ENCODE measurements around the gene RXFP2. TPM values are rescaled to one million over a fixed set of nuclear protein-coding genes. Genes with fewer than 3 reads are reported as not detected.
A peak's percentile ranks its signal among the peaks of the same experiment; 100 is the strongest.

Gene RXFP2
- not detected for total RNA-seq

- Mint-ChIP-seq H3K4me3 (no peak within 1 kb of the TSS), H3K4me1 (peaks cover 2% of the 10 kb centered on the region), H3K27me3 (peaks cover 20% of the 10 kb centered on the region), H3K36me3 (no peaks in the 10 kb centered on the region), H3K9me3 (no peaks in the 10 kb centered on the region), H3K27ac (no peak within 1 kb of the TSS)
- no peak for DNase-seq
These were observed at the start of gene RXFP2 for GRCh38 chr13:31739226-31739625. Gene RXFP2 (plus strand): TSS chr13:31739526. CDS start chr13:31739613, 87 bp downstream.

- H3K27me3 Mint-ChIP-seq: no peaks in the 10 kb centered on the region
- no peak overlapping the region for H3K27ac Mint-ChIP-seq
- no peaks in the 10 kb centered on the region for H3K36me3 Mint-ChIP-seq
- H3K4me3 Mint-ChIP-seq: no peak overlapping the region
- H3K9me3 Mint-ChIP-seq: peaks cover 7% of the 10 kb centered on the region
- no peak for DNase-seq
- H3K4me1 Mint-ChIP-seq: no peaks in the 10 kb centered on the region
These were observed 42.0 kb upstream of the RXFP2 start for GRCh38 chr13:31697290-31697689.

GRCh38 chr13:31699650-31700049, 39.7 kb upstream of the RXFP2 start:
- Mint-ChIP-seq H3K9me3 (peaks cover 2% of the 10 kb centered on the region), H3K4me3 (no peak overlapping the region), H3K36me3 (no peaks in the 10 kb centered on the region), H3K27me3 (no peaks in the 10 kb centered on the region), H3K27ac (no peak overlapping the region), H3K4me1 (no peaks in the 10 kb centered on the region)
- no peak for DNase-seq

GRCh38 chr13:31703780-31704179, 35.5 kb upstream of the RXFP2 start:
- Mint-ChIP-seq H3K27me3 (peaks cover 9% of the 10 kb centered on the region), H3K9me3 (peaks cover 2% of the 10 kb centered on the region), H3K36me3 (no peaks in the 10 kb centered on the region), H3K4me3 (no peak overlapping the region), H3K27ac (no peak overlapping the region), H3K4me1 (no peaks in the 10 kb centered on the region)
- no peak for DNase-seq

- Mint-ChIP-seq H3K4me3 (no peak overlapping the region), H3K27me3 (peaks cover 9% of the 10 kb centered on the region), H3K9me3 (no peaks in the 10 kb centered on the region), H3K4me1 (no peaks in the 10 kb centered on the region), H3K36me3 (no peaks in the 10 kb centered on the region), H3K27ac (no peak overlapping the region)
- DNase-seq: no peak
These were observed 33.2 kb upstream of the RXFP2 start for GRCh38 chr13:31706105-31706504.

GRCh38 chr13:31717583-31717982, 21.7 kb upstream of the RXFP2 start:
- no peaks in the 10 kb centered on the region for H3K36me3 Mint-ChIP-seq
- H3K4me3 Mint-ChIP-seq: no peak overlapping the region
- H3K4me1 Mint-ChIP-seq: no peaks in the 10 kb centered on the region
- peaks cover 7% of the 10 kb centered on the region for H3K27me3 Mint-ChIP-seq
- no peak overlapping the region for H3K27ac Mint-ChIP-seq
- no peaks in the 10 kb centered on the region for H3K9me3 Mint-ChIP-seq
- DNase-seq: no peak

GRCh38 chr13:31719214-31719613, 20.1 kb upstream of the RXFP2 start:
- H3K9me3 Mint-ChIP-seq: no peaks in the 10 kb centered on the region
- H3K27me3 Mint-ChIP-seq: peaks cover 7% of the 10 kb centered on the region
- no peak for DNase-seq
- H3K4me3 Mint-ChIP-seq: no peak overlapping the region
- H3K27ac Mint-ChIP-seq: no peak overlapping the region
- H3K4me1 Mint-ChIP-seq: no peaks in the 10 kb centered on the region
- H3K36me3 Mint-ChIP-seq: no peaks in the 10 kb centered on the region

GRCh38 chr13:31722673-31723072, 16.7 kb upstream of the RXFP2 start:
- H3K4me3 Mint-ChIP-seq: no peak overlapping the region
- no peaks in the 10 kb centered on the region for H3K36me3 Mint-ChIP-seq
- H3K27me3 Mint-ChIP-seq: peaks cover 6% of the 10 kb centered on the region
- H3K4me1 Mint-ChIP-seq: no peaks in the 10 kb centered on the region
- H3K27ac Mint-ChIP-seq: no peak overlapping the region
- H3K9me3 Mint-ChIP-seq: no peaks in the 10 kb centered on the region
- no peak for DNase-seq

- no peaks in the 10 kb centered on the region for H3K4me1 Mint-ChIP-seq
These were observed 13.5 kb upstream of the RXFP2 start for GRCh38 chr13:31725841-31726240.

GRCh38 chr13:31731921-31732320, 7.4 kb upstream of the RXFP2 start:
- no peak overlapping the region for H3K4me3 Mint-ChIP-seq
- peaks cover 18% of the 10 kb centered on the region for H3K27me3 Mint-ChIP-seq
- H3K9me3 Mint-ChIP-seq: no peaks in the 10 kb centered on the region

More at GRCh38 chr13:31725841-31726240, 13.5 kb upstream of the RXFP2 start:
- Mint-ChIP-seq H3K9me3 (no peaks in the 10 kb centered on the region), H3K36me3 (no peaks in the 10 kb centered on the region), H3K4me3 (no peak overlapping the region), H3K27ac (no peak overlapping the region), H3K27me3 (peaks cover 10% of the 10 kb centered on the region)
- DNase-seq: no peak

GRCh38 chr13:31733066-31733465, 6.3 kb upstream of the RXFP2 start:
- no peak for DNase-seq
- H3K4me3 Mint-ChIP-seq: no peak overlapping the region
- no peaks in the 10 kb centered on the region for H3K36me3 Mint-ChIP-seq
- peaks cover 11% of the 10 kb centered on the region for H3K27me3 Mint-ChIP-seq
- no peaks in the 10 kb centered on the region for H3K4me1 Mint-ChIP-seq
- no peak overlapping the region for H3K27ac Mint-ChIP-seq
- no peaks in the 10 kb centered on the region for H3K9me3 Mint-ChIP-seq

More at GRCh38 chr13:31731921-31732320, 7.4 kb upstream of the RXFP2 start:
- DNase-seq: no peak
- no peaks in the 10 kb centered on the region for H3K4me1 Mint-ChIP-seq
- H3K27ac Mint-ChIP-seq: no peak overlapping the region
- no peaks in the 10 kb centered on the region for H3K36me3 Mint-ChIP-seq

GRCh38 chr13:31733647-31734046, 5.7 kb upstream of the RXFP2 start:
- H3K4me1 Mint-ChIP-seq: no peaks in the 10 kb centered on the region
- DNase-seq: no peak

GRCh38 chr13:31742097-31742734, 2.9 kb downstream of the RXFP2 start:
- DNase-seq: peak; percentile 41
- no peak overlapping the region for H3K27ac Mint-ChIP-seq
- H3K4me3 Mint-ChIP-seq: no peak overlapping the region
- peaks cover 14% of the 10 kb centered on the region for H3K27me3 Mint-ChIP-seq
- peaks cover 2% of the 10 kb centered on the region for H3K4me1 Mint-ChIP-seq
- no peaks in the 10 kb centered on the region for H3K36me3 Mint-ChIP-seq
- no peaks in the 10 kb centered on the region for H3K9me3 Mint-ChIP-seq

More at GRCh38 chr13:31733647-31734046, 5.7 kb upstream of the RXFP2 start:
- no peaks in the 10 kb centered on the region for H3K9me3 Mint-ChIP-seq
- peaks cover 10% of the 10 kb centered on the region for H3K27me3 Mint-ChIP-seq
- H3K27ac Mint-ChIP-seq: no peak overlapping the region
- no peaks in the 10 kb centered on the region for H3K36me3 Mint-ChIP-seq
- no peak overlapping the region for H3K4me3 Mint-ChIP-seq

GRCh38 chr13:31747291-31747690, 8.0 kb downstream of the RXFP2 start:
- DNase-seq: no peak
- H3K4me1 Mint-ChIP-seq: peaks cover under 1% of the 10 kb centered on the region
- H3K27ac Mint-ChIP-seq: no peak overlapping the region
- H3K4me3 Mint-ChIP-seq: no peak overlapping the region
- no peaks in the 10 kb centered on the region for H3K9me3 Mint-ChIP-seq
- H3K27me3 Mint-ChIP-seq: peaks cover 15% of the 10 kb centered on the region
- no peaks in the 10 kb centered on the region for H3K36me3 Mint-ChIP-seq

GRCh38 chr13:31747966-31748365, 8.6 kb downstream of the RXFP2 start:
- Mint-ChIP-seq H3K9me3 (no peaks in the 10 kb centered on the region), H3K36me3 (no peaks in the 10 kb centered on the region), H3K27ac (no peak overlapping the region), H3K4me3 (no peak overlapping the region), H3K27me3 (peaks cover 13% of the 10 kb centered on the region), H3K4me1 (no peaks in the 10 kb centered on the region)
- DNase-seq: no peak

GRCh38 chr13:31749929-31750328, 10.6 kb downstream of the RXFP2 start:
- DNase-seq: no peak
- Mint-ChIP-seq H3K36me3 (no peaks in the 10 kb centered on the region), H3K4me1 (no peaks in the 10 kb centered on the region), H3K9me3 (no peaks in the 10 kb centered on the region), H3K27me3 (peaks cover 8% of the 10 kb centered on the region), H3K27ac (no peak overlapping the region), H3K4me3 (no peak overlapping the region)
